Measurements from ENCODE around the gene ACAD8.

DNA sequence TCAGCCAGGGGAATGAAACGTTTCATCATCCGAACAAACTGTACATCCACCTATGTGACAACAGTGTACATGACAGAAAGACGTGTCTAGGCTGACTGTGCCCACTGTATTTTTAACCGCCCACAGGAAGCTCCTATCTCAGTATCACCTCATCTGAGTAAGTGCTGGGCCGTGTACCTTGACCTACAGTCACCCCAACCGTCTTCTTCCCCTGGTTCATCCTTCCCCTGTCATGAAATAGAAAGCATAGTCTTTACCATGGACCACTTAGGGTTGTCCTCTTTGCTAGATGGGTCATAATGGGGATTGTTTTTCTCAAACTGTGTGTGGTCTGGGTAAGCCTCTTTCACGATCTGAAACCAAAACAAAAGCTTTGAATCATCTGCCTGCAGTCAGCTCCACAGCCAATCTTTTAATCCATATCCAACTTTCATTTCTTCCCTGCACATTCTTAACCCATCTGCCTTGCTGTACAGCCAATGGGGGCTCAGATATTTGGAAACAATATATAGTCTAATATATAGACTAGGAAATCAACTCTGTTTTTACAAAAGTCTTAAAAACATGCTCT lies 4.4 kb upstream of the ACAD8 start:
- no peak for TF ChIP-seq POLR2A (IDR thresholded peaks at IDR 0.05; ENCODE audit: low read depth, low read length)
- TF ChIP-seq POLR2AphosphoS5 (IDR thresholded peaks at IDR 0.05; ENCODE audit: low read depth, low read length) = no peak
- no peak for TF ChIP-seq PAX5 (IDR thresholded peaks at IDR 0.05; ENCODE audit: insufficient read depth, low read length, severe bottlenecking)
- no peak for TF ChIP-seq TAF1 (IDR thresholded peaks at IDR 0.05; ENCODE audit: low read depth, low read length)
- TF ChIP-seq SPI1 (IDR thresholded peaks at IDR 0.05; ENCODE audit: low read depth, low read length) = no peak
- no peak for TF ChIP-seq POU2F2 (IDR thresholded peaks at IDR 0.05; ENCODE audit: low read depth, low read length)

Measured in GM12891 (cell line).